Endothelial cell of umbilical vein (primary cell): ENCODE data around the gene IRF9.

ENCODE experiments used
- CTCF ChIP-seq, 2 donors: IDR thresholded peaks; 1 replicate in 1 of 2; 2 replicates in 1 of 2; pipeline ENCODE4 v1.5.1; 2011; ENCODE audit warnings: low read length in 2 of 2, mild to moderate bottlenecking in 2 of 2, moderate library complexity in 2 of 2, control low read depth in 1 of 2, inconsistent platforms in 1 of 2, low read depth in 1 of 2; ENCODE audit not compliant: insufficient read depth in 1 of 2; ENCODE audit errors: extremely low read depth in 1 of 2
- EZH2 ChIP-seq: IDR thresholded peaks from 2 replicates; pipeline ENCODE4 v1.6.1; 2012; ENCODE audit warnings: borderline replicate concordance, low read depth, mild to moderate bottlenecking, moderate library complexity, low read length, inconsistent platforms; ENCODE audit not compliant: severe bottlenecking
- GATA2 ChIP-seq: IDR thresholded peaks from 2 replicates; pipeline ENCODE4 v1.7.0; 2011; ENCODE audit warnings: low read depth, mild to moderate bottlenecking, moderate library complexity, mixed read lengths, low read length; ENCODE audit not compliant: insufficient read length, insufficient read depth
- JUN ChIP-seq: IDR thresholded peaks from 2 replicates; pipeline ENCODE4 v1.6.1; 2011; ENCODE audit warnings: borderline replicate concordance, low read depth; ENCODE audit not compliant: insufficient read length, insufficient read depth
- MYC ChIP-seq: IDR thresholded peaks from one replicate; pipeline ENCODE4 v1.6.1; 2011; ENCODE audit warnings: mild to moderate bottlenecking, low read depth, low read length
- POLR2A ChIP-seq: IDR thresholded peaks from 2 replicates; pipeline ENCODE4 v1.6.1; 2012; ENCODE audit warnings: low read depth, mild to moderate bottlenecking, control low read depth, low read length
- POLR2AphosphoS5 ChIP-seq: IDR thresholded peaks from 2 replicates; pipeline ENCODE4 v1.6.1; 2012; ENCODE audit warnings: low read depth, mild to moderate bottlenecking, control low read depth, low read length, moderate library complexity; ENCODE audit not compliant: insufficient read depth
- TF ChIP-seq, protein P1 (sequence below): IDR thresholded peaks from 2 replicates; pipeline ENCODE4 v1.6.1; 2011; ENCODE audit not compliant: insufficient read depth, insufficient read length

DNA sequence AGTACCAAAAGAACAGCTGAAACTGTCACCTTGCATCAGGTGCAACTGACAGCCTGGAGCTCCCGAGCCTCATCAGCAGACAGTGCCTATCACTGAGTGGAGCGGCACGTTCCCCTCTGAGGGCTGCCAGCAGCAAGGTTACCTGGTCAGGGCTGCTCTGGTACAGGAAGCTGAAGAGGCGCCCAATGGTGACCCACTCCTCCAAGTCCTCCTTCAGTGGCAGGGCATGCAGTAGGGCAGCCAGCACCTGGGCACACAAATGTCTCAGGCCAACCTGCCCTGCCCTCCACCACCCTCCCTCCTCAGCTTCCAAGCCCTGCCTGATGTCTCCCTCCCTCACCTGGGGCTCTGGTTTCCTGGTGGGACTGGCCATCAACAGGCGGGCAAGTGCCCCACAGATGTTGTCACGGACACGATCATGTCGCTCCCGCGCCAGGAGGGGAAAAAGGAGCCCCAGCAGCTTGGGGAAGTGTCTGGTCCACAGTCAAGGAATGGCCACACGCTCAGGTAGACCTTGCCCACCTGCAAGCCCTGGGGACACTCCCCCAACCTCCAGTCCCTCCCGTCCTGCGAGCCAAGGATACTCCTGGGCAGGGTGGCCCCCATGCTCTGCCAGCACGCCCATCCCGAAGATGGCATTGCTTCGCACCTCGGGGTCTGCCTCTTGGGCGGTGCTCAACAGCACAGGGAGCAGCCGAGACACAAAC is 20.5 kb downstream of the IRF9 start:
- TF ChIP-seq CTCF (IDR thresholded peaks at IDR 0.05; ENCODE audit: extremely low read depth in 1 of 2, insufficient read depth in 1 of 2, low read depth in 1 of 2, low read length in 2 of 2) (no peak), EZH2 (no peak), POLR2AphosphoS5 (no peak), POLR2A (no peak), JUN (no peak), GATA2 (no peak), MYC (no peak)
- TF ChIP-seq, protein P1, sequence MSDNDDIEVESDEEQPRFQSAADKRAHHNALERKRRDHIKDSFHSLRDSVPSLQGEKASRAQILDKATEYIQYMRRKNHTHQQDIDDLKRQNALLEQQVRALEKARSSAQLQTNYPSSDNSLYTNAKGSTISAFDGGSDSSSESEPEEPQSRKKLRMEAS = no peak
